HG02870 (cell line): Measurements from ENCODE around the gene RTN4RL1.
"Not testable (repeated sequence)": the region's sequence is repeated elsewhere in the genome, so short reads cannot be mapped to it uniquely, and the experiment has no call there.

ENCODE experiments used
- ATAC-seq: cut with Tn5 transposase; IDR thresholded peaks from one replicate; pipeline ENCODE4 v1.9.1; 2021; ENCODE audit warnings: mild to moderate bottlenecking, moderate library complexity; ENCODE audit not compliant: unreplicated experiment

RTN4RL1 gene

DNA sequence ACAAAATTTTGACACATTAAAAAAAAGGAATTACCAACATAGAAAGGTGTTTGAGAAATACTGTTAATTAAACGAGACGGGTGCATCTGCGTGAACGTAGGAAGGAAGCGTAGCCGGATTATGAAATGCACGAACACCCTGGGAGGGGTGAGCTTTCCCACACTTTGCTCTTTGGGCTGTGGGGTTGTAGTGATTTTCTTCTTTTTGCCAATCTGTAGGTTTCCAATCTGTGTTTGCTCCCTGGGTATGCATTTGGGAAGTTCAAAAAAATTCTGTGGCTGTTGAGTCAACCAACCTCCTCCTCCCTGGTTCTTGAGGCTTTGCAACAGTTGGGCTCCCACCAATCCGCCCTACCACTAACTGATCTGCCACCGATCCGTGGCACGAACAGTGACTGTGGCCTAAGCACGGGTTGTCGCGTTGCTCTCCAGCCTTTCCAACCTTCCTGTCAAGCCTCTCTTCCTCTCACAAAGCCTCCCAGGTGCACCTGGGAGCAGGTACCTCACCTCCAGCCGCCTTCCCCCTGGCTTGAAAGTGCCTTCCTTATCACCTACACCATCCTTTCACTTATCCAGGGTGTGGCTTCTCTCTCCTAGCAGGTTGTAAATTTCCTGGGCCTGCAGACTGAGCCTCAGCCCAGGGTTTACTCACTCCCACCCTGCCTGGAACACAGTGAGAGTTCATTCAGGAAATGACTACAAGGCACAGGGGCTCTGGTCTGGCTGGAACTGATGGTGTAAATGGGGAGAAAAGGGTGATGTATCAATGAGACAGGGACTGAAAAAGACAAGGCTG is 16.6 kb downstream of the RTN4RL1 start:
- no peak for ATAC-seq

GRCh38 chr17:2004435-2004952 is 20.6 kb downstream of the RTN4RL1 start:
- ATAC-seq = no peak

DNA sequence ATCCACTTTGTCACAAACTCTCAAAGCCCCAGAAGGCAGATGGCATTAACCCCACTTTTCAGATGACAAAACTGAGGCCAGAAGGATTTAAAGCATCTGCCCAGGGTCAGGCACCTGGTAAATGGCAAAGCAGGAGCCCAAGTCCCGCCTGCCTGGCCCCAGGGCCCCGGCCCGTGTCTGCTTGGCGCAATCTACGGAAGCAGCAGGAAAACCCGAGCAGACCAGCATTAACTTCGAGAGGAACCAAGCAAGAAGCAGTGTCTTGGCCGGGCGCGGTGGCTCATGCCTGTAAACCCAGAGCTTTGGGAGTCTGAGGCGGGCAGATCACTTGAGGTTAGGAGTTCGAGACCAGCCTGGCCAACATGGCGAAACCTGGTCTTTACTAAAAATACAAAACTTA is 21.6 kb downstream of the RTN4RL1 start:
- ATAC-seq = no peak

GRCh38 chr17:2002767-2003329 is 22.3 kb downstream of the RTN4RL1 start:
- ATAC-seq = no peak

DNA sequence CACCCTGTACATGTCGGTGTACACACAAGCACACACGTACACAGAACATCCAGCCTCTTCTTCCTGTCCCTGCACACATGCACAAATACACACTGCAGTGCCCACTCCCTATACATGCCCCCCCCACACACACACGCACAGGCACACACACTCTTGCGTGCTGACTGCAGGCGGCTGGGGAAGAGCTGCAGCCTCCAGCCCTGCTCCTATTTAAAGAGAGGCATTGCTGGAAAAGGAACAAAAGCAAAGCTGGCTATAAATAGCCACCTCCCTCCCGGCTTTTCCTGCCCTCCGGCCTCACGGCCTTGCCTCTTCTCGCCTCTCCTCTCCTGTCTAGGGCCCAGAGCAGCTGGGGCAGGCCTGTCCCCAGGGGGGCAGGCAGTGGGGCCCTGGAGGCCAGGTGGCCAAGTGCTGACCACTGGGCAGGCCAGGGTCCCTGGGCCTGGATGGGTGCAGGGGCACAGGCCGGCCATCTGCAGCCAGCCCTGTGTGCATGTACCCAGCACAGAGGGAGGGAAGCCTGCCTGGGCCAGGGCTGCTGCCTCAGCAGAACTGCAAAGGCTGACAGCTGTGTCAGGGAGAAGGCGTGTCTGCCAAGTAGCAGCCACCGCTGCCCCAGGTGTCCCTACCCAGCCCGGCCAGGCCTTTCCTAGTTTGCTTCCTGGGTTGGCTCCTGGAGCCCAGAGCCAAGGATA is 25.4 kb downstream of the RTN4RL1 start:
- no peak for ATAC-seq

GRCh38 chr17:1997927-1998742 is 27.0 kb downstream of the RTN4RL1 start:
- ATAC-seq = no peak

- ATAC-seq = no peak
Observed at GRCh38 chr17:1997289-1997926, 27.7 kb downstream of the RTN4RL1 start.

DNA sequence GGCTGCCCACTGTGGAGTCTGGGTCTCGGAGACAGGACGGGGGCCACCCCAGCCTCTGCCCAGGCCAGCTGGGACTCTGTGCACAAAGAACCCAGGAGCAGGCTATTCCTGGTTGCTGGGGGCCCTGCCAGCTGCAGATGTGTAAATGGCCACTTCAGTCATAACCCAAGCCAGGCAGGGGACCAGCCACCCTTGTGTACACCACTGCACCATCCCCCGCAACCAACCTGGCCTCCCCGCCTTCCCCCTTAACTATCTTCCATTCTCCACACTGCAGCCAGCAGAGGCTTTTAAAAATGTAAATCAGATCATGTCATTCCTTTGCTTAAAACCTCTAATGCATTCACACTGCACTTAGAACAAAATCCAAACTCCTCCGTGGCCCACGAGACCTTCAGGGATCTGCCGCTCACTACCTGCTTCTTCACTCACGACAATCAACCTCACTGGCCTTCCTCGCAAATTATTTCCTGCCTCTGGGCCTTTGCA is 28.3 kb downstream of the RTN4RL1 start:
- no peak for ATAC-seq

DNA sequence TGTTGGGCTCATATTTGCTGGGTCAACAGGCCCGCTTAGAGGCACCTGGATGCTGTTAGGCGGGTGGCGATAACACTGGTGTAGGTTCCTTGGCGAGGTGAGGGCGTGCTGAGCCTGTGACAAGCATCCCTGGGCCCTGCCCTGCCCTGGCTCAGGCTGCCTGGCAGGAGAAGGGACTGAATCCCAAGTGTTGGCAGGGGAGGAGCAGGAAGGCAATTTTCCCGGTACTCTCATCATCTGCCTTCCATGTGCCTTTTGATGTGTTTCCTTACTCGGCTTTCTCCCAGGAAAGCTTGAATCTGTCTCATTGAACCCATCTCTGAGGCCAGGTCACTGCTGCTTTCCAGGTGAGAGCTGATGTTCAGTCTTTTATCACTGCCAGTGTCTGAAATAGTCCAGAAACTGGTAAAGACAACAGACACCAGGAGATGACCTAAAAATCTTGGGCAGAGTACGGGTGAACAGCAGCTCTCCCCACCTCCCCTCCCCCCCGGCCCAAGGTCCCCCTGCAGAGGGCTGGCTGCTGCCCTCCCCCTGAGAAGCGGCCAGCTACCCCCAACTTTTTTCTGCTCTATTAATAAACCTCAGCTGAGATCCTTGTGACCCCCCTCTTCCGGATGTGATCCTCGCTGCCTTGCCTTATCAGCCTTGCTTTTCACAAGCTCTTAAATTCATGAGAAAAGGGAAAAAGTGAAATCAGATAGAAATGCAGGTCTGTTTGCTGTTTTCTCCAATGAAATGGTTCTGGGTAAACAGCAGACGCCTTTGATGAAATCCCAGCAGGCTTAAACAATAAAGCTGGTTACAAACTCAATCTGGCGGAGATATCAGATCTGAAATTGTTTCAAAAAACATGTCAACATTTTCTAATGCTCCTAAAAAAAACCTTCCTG is 29.0 kb downstream of the RTN4RL1 start:
- no peak for ATAC-seq

DNA sequence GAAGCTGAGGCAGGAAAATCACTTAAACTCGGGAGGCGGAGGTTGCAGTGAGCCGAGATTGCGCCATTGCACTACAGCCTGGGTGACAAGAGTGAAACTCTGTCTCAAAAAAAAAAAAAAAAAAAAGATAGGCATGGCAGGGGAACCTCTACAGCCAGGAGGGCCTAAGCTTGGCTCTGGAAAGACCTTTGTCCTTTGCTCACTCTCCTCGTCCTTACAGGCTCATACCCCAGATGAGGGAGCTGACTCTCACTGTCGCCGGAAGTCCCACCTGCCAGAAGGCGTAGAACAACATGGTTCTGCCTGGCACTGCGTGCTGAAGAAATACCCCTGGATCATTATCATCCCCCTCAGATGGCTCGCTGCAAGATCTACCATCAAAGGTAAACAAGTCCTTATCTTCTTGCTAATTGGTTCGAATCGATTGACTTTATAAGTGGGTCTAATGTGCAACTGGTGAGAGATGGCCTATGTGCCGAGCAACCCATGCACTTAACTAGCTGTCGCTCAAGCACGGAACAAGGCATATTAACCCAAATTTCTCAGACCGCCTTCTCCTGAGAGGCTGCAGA is 29.7 kb downstream of the RTN4RL1 start:
- ATAC-seq = no peak

- no peak for ATAC-seq
Observed at GRCh38 chr17:1994707-1995106, 30.4 kb downstream of the RTN4RL1 start.

DNA sequence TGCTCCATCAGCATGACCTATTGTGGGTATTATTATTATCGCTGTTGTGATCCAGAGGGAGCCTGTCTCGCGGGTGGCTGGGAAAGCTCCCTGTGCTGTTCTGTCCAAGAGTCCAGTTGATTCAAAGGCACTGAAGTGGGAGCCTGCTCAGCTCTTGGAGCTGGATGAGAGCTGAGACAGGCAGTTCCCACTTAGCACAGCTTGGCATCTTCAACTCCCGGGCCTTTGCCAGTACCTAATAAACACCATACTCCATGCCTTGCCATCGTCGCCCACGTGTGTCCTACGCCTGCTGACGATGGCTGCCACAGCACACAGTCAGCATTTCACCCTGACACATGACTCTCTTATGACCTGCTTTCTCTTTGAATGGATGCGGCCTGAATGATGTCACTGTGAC is 32.6 kb downstream of the RTN4RL1 start:
- ATAC-seq = no peak

DNA sequence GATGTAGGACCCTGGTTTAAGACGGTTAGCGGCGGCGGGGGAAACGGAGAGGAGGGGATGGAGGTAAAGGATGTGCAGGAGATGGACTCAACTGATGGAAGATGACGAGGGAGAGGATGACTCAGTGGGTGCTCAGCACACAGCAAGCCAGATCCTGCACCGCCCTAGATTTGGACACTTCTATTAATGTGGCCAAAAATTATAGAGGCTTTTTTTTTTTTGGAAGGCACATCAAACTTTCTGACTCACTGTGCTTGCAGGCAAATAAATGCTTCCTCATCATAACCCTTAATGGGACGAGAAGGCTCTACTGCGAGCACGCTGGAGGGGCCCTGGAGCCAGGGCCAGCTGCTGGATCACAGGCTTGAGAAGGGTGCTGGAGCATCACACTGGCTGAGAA is 36.0 kb downstream of the RTN4RL1 start:
- ATAC-seq = no peak

GRCh38 chr17:1986783-1987451 is 38.2 kb downstream of the RTN4RL1 start:
- no peak for ATAC-seq

- ATAC-seq = no peak
Observed at GRCh38 chr17:1985686-1986085, 39.4 kb downstream of the RTN4RL1 start.

DNA sequence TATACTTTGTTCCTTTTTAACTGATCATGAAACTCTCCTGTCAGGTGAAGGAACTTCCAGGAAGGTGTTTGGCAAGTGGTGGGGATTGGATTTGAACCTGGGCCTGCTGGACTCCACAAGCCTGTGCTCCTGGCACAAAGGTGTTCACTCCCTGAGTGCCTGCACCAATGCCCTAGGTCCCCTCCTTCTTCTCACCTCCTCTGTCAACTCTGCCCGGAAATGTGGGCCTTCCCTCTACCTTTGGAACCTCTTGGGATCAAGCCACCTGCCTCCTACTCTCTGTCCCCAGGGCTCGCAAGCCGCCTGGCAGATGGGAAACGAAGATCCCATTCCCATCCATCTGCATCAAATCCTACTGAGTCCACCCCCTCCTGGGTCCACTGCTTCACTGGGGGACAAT is 40.0 kb downstream of the RTN4RL1 start:
- ATAC-seq = no peak

- not testable (repeated sequence) for ATAC-seq
Observed at GRCh38 chr17:1982793-1983366, 42.3 kb downstream of the RTN4RL1 start.

DNA sequence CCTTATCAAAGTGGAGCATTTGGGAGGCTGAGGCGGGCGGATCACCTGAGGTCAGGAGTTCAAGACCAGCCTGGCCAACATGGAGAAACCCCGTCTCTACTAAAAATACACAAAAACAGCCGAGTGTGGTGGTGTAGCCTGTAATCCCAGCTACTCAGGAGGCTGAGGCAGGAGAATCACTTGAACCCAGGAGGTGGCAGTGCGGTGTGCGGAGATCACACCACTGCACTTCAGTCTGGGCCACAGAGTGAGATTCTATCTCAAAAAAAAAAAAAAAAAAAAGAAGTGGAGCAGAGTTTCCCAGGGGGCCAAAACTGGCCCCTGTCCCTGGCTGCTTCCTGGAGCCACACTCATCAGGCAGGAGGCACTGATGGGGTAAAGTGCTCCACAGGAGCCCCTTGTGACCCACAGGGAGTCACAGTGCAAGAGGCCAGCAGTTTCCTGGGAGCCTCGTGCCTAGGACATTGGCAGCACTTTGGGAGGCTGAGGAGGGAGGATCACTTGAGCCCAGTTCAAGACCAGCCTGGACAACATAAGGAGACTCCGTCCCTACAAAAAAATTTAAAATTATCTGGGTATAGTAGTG is 44.4 kb downstream of the RTN4RL1 start:
- ATAC-seq = no peak
